ENCODE measurements around the gene HOXA1. TPM values are rescaled to one million over a fixed set of nuclear protein-coding genes. Genes with fewer than 3 reads are reported as not detected.

Gene HOXA1
- polyA plus RNA-seq, 2 of the 4 experiments (the other 2 are of a cell fraction) = 2.8 to 5.0 TPM

DNA sequence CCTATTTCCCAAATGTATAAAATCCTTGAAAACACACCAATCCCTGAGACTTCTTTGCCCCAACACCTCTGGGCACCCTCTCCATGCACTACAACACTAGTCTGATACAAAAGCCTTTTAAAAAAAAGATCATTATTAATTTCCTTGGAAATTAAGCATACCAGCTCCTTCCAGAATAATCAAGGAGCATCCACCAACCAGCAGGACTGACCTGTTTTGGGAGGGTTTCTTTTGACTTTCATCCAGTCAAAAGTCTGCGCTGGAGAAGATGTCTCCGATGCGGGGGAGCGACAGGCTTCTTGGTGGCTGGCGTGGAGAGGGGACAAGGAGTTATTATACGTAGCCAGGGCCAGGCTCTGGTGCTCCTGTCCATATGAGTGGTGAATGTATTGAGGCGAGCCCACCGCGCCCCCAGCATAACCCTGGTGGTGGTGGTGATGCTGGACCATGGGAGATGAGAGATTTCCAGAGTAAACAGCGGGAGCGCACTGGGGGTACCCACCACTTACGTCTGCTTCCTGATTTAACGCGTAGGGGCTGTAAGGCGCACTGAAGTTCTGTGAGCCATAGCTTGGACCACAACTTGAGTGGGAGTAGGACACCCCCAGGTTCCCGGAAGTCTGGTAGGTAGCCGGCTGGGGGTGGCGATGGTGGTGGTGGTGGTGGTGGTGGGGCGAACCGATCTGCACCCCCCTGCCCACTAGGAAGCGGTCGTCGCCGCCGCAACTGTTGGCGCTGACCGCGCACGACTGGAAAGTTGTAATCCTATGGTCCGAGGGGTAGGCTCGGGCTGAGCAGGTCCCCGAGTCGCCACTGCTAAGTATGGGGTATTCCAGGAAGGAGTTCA lies 527 bp downstream of the HOXA1 start (continued):
- TF ChIP-seq, protein P1, sequence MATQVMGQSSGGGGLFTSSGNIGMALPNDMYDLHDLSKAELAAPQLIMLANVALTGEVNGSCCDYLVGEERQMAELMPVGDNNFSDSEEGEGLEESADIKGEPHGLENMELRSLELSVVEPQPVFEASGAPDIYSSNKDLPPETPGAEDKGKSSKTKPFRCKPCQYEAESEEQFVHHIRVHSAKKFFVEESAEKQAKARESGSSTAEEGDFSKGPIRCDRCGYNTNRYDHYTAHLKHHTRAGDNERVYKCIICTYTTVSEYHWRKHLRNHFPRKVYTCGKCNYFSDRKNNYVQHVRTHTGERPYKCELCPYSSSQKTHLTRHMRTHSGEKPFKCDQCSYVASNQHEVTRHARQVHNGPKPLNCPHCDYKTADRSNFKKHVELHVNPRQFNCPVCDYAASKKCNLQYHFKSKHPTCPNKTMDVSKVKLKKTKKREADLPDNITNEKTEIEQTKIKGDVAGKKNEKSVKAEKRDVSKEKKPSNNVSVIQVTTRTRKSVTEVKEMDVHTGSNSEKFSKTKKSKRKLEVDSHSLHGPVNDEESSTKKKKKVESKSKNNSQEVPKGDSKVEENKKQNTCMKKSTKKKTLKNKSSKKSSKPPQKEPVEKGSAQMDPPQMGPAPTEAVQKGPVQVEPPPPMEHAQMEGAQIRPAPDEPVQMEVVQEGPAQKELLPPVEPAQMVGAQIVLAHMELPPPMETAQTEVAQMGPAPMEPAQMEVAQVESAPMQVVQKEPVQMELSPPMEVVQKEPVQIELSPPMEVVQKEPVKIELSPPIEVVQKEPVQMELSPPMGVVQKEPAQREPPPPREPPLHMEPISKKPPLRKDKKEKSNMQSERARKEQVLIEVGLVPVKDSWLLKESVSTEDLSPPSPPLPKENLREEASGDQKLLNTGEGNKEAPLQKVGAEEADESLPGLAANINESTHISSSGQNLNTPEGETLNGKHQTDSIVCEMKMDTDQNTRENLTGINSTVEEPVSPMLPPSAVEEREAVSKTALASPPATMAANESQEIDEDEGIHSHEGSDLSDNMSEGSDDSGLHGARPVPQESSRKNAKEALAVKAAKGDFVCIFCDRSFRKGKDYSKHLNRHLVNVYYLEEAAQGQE (IDR thresholded peaks at IDR 0.05) = no peak

DNA sequence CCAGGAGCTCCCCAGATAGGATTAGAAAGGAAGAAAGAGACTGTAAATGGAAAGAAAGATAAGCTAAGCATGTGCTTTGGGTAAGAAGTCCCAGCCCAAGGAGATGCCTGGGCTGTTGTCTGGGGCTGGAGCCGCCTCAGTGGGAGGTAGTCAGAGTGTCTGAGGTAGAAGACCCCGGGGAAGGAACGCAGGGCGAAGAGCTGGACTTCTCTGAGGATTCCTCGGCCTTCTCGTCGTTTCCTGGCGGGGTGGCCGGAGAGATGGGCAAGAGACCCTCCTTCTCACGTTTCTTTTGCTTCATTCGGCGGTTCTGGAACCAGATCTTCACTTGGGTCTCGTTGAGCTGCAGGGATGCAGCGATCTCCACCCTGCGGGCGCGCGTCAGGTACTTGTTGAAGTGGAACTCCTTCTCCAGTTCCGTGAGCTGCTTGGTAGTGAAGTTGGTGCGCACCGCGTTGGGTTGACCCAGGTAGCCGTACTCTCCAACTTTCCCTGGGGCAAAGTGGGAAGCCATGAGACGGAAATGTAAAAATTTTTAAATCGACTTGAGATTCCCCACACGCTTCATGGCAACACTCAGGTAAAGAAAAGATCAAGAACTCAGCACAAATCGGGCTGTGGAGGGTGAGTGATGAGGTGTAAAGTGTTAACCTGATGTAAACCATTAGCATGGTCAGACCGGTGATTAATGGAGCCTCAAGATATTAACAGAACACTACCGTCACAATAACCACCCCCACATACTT lies 1.3 kb downstream of the HOXA1 start:
- H3K4me2 ChIP-seq = peak overlapping the region; percentile 82
- FAIRE-seq = no peak
- no peaks in the 10 kb centered on the region for H3K9me3 ChIP-seq
- no peak for DNase-seq (ENCODE audit: low read depth in 1 of 2, low spot score in 1 of 2)
- WGBS (ENCODE audit: missing lambda C conversion rate) = 96% methylated on average over 29 of the region's 29 CpGs
- TF ChIP-seq NPAS2 (CRISPR knock-in tag; IDR thresholded peaks at IDR 0.05; ENCODE audit: borderline replicate concordance) (no peak), TP53 (CRISPR knock-in tag; IDR thresholded peaks at IDR 0.05) (no peak), SREBF2 (IDR thresholded peaks at IDR 0.05) (no peak), RCOR1 (IDR thresholded peaks at IDR 0.05; ENCODE audit: low read depth, low read length) (no peak), BHLHE40 (IDR thresholded peaks at IDR 0.05; ENCODE audit: low read depth, low read length) (no peak), NR3C1 (IDR thresholded peaks at IDR 0.05) (no peak), RARB (CRISPR knock-in tag; IDR thresholded peaks at IDR 0.05) (no peak), FOSL2 (IDR thresholded peaks at IDR 0.05) (no peak), FOSL2 (CRISPR knock-in tag; IDR thresholded peaks at IDR 0.05) (no peak), ZFP36 (IDR thresholded peaks at IDR 0.05; ENCODE audit: borderline replicate concordance, partially characterized antibody) (no peak), EHF (CRISPR knock-in tag; IDR thresholded peaks at IDR 0.05) (no peak), JUNB (IDR thresholded peaks at IDR 0.05) (no peak), HOXA7 (CRISPR knock-in tag; IDR thresholded peaks at IDR 0.05) (no peak), EP300 (IDR thresholded peaks at IDR 0.05) (no peak), ZC3H11A (IDR thresholded peaks at IDR 0.05) (no peak), HEYL (CRISPR knock-in tag; IDR thresholded peaks at IDR 0.05) (no peak)
- TF ChIP-seq, protein P2, sequence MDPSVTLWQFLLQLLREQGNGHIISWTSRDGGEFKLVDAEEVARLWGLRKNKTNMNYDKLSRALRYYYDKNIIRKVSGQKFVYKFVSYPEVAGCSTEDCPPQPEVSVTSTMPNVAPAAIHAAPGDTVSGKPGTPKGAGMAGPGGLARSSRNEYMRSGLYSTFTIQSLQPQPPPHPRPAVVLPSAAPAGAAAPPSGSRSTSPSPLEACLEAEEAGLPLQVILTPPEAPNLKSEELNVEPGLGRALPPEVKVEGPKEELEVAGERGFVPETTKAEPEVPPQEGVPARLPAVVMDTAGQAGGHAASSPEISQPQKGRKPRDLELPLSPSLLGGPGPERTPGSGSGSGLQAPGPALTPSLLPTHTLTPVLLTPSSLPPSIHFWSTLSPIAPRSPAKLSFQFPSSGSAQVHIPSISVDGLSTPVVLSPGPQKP (IDR thresholded peaks at IDR 0.05; ENCODE audit: low read depth, low read length) = no peak
- TF ChIP-seq, protein P3, sequence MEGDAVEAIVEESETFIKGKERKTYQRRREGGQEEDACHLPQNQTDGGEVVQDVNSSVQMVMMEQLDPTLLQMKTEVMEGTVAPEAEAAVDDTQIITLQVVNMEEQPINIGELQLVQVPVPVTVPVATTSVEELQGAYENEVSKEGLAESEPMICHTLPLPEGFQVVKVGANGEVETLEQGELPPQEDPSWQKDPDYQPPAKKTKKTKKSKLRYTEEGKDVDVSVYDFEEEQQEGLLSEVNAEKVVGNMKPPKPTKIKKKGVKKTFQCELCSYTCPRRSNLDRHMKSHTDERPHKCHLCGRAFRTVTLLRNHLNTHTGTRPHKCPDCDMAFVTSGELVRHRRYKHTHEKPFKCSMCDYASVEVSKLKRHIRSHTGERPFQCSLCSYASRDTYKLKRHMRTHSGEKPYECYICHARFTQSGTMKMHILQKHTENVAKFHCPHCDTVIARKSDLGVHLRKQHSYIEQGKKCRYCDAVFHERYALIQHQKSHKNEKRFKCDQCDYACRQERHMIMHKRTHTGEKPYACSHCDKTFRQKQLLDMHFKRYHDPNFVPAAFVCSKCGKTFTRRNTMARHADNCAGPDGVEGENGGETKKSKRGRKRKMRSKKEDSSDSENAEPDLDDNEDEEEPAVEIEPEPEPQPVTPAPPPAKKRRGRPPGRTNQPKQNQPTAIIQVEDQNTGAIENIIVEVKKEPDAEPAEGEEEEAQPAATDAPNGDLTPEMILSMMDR (IDR thresholded peaks at IDR 0.05) = no peak
- ATAC-seq = no peak
- H3K4me3 ChIP-seq = no peak overlapping the region
- peaks cover 22% of the 10 kb centered on the region for H3K4me1 ChIP-seq
- H3K27ac ChIP-seq = no peak overlapping the region
- ChIA-PET CTCF (interaction anchor here (1.0 to 1.5 kb wide), 3 partner anchors 13 to 240 kb away, joined by 3 to 5 read pairs (median 3); no protein-coding TSS in a partner anchor), POLR2A (no interaction called here)
